Activated CD8-positive, alpha-beta memory T cell treated with anti-CD3 and anti-CD28 coated beads, Interleukin-2, amount 50 U/mL, for 4 hours (primary cell): Measurements from ENCODE around the gene EMSY.

Experiments used
- DNase-seq: peaks from one replicate; pipeline ENCODE4 v3.0.0-alpha.2; 2020

EMSY gene

GRCh38 chr11:76459846-76460245 lies 15.0 kb downstream of the EMSY start:
- DNase-seq: no peak

GRCh38 chr11:76462317-76462716 lies 17.5 kb downstream of the EMSY start:
- DNase-seq: no peak

GRCh38 chr11:76465701-76466100 lies 20.9 kb downstream of the EMSY start:
- DNase-seq: no peak

- DNase-seq: no peak
Observed at GRCh38 chr11:76466666-76467065, 21.8 kb downstream of the EMSY start.

- no peak for DNase-seq
Observed at GRCh38 chr11:76469141-76469540, 24.3 kb downstream of the EMSY start.

GRCh38 chr11:76471382-76471781 lies 26.6 kb downstream of the EMSY start:
- DNase-seq: no peak

- DNase-seq: no peak
Observed at GRCh38 chr11:76480241-76480640, 35.4 kb downstream of the EMSY start.

- DNase-seq: no peak
Observed at GRCh38 chr11:76491644-76492043, 46.8 kb downstream of the EMSY start.

GRCh38 chr11:76493040-76493439 lies 48.2 kb downstream of the EMSY start:
- DNase-seq: no peak

- no peak for DNase-seq
Observed at GRCh38 chr11:76493626-76494539, 49.1 kb downstream of the EMSY start.

- DNase-seq: no peak
Observed at GRCh38 chr11:76495019-76495418, 50.2 kb downstream of the EMSY start.

GRCh38 chr11:76496174-76496573 lies 51.4 kb downstream of the EMSY start:
- DNase-seq: no peak

- DNase-seq: no peak
Observed at GRCh38 chr11:76501526-76502202, 56.8 kb downstream of the EMSY start.

GRCh38 chr11:76506833-76507232 lies 62.0 kb downstream of the EMSY start:
- DNase-seq: no peak

- DNase-seq: no peak
Observed at GRCh38 chr11:76510060-76511047, 65.5 kb downstream of the EMSY start.

GRCh38 chr11:76512851-76513653 lies 68.2 kb downstream of the EMSY start:
- DNase-seq: no peak

- DNase-seq: no peak
Observed at GRCh38 chr11:76513654-76514034, 68.8 kb downstream of the EMSY start.

- DNase-seq: no peak
Observed at GRCh38 chr11:76515494-76515893, 70.7 kb downstream of the EMSY start.

GRCh38 chr11:76523147-76523546 lies 78.3 kb downstream of the EMSY start:
- DNase-seq: no peak

GRCh38 chr11:76523786-76524436 lies 79.1 kb downstream of the EMSY start:
- no peak for DNase-seq

GRCh38 chr11:76524461-76524860 lies 79.6 kb downstream of the EMSY start:
- DNase-seq: no peak

- DNase-seq: no peak
Observed at GRCh38 chr11:76524919-76525318, 80.1 kb downstream of the EMSY start.
